GM23248 (cell line): ENCODE measurements around the gene OCIAD1. TPM values are rescaled to one million over a fixed set of nuclear protein-coding genes. Genes with fewer than 3 reads are reported as not detected.
"Not testable (repeated sequence)": the region's sequence is repeated elsewhere in the genome, so short reads cannot be mapped to it uniquely, and the experiment has no call there.

ENCODE experiments used
- DNase-seq: peaks from one replicate; pipeline ENCODE4 v3.0.0-alpha.2; 2015
- H2AFZ ChIP-seq: fragments of 200-600 bp; sonication (generic); 2 replicates; pipeline ENCODE4 v1.6.1; 2016; ENCODE audit warnings: antibody characterized with exemption
- H3F3A ChIP-seq: fragments of 200-600 bp; sonication (generic); 2 replicates; pipeline ENCODE4 v1.6.1; 2016; ENCODE audit warnings: mild to moderate bottlenecking, antibody characterized with exemption, mixed run types; ENCODE audit not compliant: insufficient read depth
- H3K27ac ChIP-seq: fragments of 200-600 bp; sonication (generic); 2 replicates; pipeline ENCODE4 v1.5.1; 2016; ENCODE audit warnings: mild to moderate bottlenecking
- H3K27me3 ChIP-seq: fragments of 200-600 bp; sonication (generic); replicated peaks from 2 replicates; pipeline ENCODE4 v1.6.1; 2016; ENCODE audit warnings: mild to moderate bottlenecking; ENCODE audit not compliant: insufficient read depth
- H3K36me3 ChIP-seq: fragments of 200-600 bp; sonication (generic); 2 replicates; pipeline ENCODE4 v1.6.1; 2016; ENCODE audit warnings: low read depth, mild to moderate bottlenecking
- H3K4me1 ChIP-seq: fragments of 200-600 bp; sonication (generic); 2 replicates; pipeline ENCODE4 v1.6.1; 2016; ENCODE audit warnings: mild to moderate bottlenecking; ENCODE audit not compliant: insufficient read depth
- H3K4me2 ChIP-seq: fragments of 200-600 bp; sonication (generic); one replicate; pipeline ENCODE4 v1.6.1; 2016; ENCODE audit warnings: mild to moderate bottlenecking; ENCODE audit not compliant: unreplicated experiment
- H3K4me3 ChIP-seq: fragments of 200-600 bp; sonication (generic); 2 replicates; pipeline ENCODE4 v1.5.1; 2016; ENCODE audit warnings: mild to moderate bottlenecking
- H3K79me2 ChIP-seq: fragments of 200-600 bp; sonication (generic); 2 replicates; pipeline ENCODE4 v1.6.1; 2016; ENCODE audit warnings: mild to moderate bottlenecking; ENCODE audit not compliant: insufficient read depth
- H3K9ac ChIP-seq: fragments of 200-600 bp; sonication (generic); 2 replicates; pipeline ENCODE4 v1.6.1; 2016; ENCODE audit warnings: mild to moderate bottlenecking
- H3K9me2 ChIP-seq: fragments of 200-600 bp; sonication (generic); 2 replicates; pipeline ENCODE4 v1.6.1; 2016; ENCODE audit warnings: mixed run types, mild to moderate bottlenecking, moderate library complexity; ENCODE audit not compliant: insufficient read depth
- H3K9me3 ChIP-seq: fragments of 200-600 bp; sonication (generic); one replicate; pipeline ENCODE4 v1.6.1; 2017; ENCODE audit warnings: low read depth
- H4K20me1 ChIP-seq: fragments of 200-600 bp; sonication (generic); 2 replicates; pipeline ENCODE4 v1.6.0; 2016; ENCODE audit not compliant: insufficient read depth
- EZH2 ChIP-seq: fragments of 200-600 bp; sonication (generic); IDR thresholded peaks from 2 replicates; pipeline ENCODE4 v1.6.1; 2018; ENCODE audit warnings: antibody characterized with exemption, mild to moderate bottlenecking; ENCODE audit not compliant: insufficient read depth, poor library complexity, severe bottlenecking
- EZH2phosphoT487 ChIP-seq: fragments of 200-600 bp; sonication (generic); IDR thresholded peaks from 2 replicates; pipeline ENCODE4 v1.6.1; 2018; ENCODE audit warnings: antibody characterized with exemption, moderate library complexity, mild to moderate bottlenecking, low read depth; ENCODE audit not compliant: insufficient read depth
- WGBS, 2 experiments: methylation state at CpG; one replicate each; pipeline ENCODE4 v1.1.6; 2015 to 2017; ENCODE audit warnings: low lambda C conversion rate in 2 of 2, low coverage in 1 of 2; ENCODE audit errors: missing lambda C conversion rate in 2 of 2; 5-methylcytosine and 5-hydroxymethylcytosine counted together
- in situ Hi-C: fragments of 300-500 bp; cut with MboI; formaldehyde crosslinking; loops from 2 replicates; pipeline ENCODE4 v1.15.0; 2020
- polyA plus RNA-seq: library from polyadenylated mRNA; unstranded; fragments of >200 nt; fragmentation: Nextera tagmentation; extraction: Ambion mirVana; gene quantifications from 2 replicates; pipeline ENCODE4 v1.2.1, GENCODE V29; 2016
- total RNA-seq: library from RNA; depleted of rRNA; stranded (reverse); fragments of >200 nt; shearing (Covaris generic); gene quantifications from 2 replicates; pipeline ENCODE4 v1.2.3, GENCODE V29; 2014

OCIAD1 gene
- total and polyA plus RNA-seq, 2 experiments from 2014 or later, result 88.9 to 151 TPM

DNA sequence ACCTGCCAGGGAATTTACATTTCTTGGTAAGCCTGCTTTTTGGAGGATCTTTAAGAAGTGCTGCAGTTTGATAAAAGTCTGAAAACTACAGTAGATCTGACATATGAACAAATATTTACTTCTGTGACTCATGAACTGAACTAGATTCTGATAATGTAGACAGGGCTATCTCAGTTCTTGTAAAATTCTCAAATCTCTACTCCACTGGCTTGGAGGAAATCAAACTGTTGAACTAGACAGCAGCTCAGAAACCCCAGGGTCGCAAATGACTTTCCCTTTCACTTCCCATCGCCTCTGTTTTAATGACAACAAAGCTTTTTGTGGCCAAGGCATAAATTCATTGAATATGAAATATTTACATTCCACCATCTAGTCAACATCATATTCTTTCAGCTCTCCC lies 15.4 kb upstream of the OCIAD1 start:
- no peak overlapping the region for H2AFZ ChIP-seq
- H3K9ac ChIP-seq, result no peak overlapping the region
- no peaks in the 10 kb centered on the region for H3K27me3 ChIP-seq
- no peaks in the 10 kb centered on the region for H4K20me1 ChIP-seq
- no peak overlapping the region for H3K4me3 ChIP-seq
- no peaks in the 10 kb centered on the region for H3K9me3 ChIP-seq
- 63 to 67% methylated on average over 2 of the region's 2 CpGs for WGBS, 2 experiments
- H3K36me3 ChIP-seq, result no peaks in the 10 kb centered on the region
- H3K27ac ChIP-seq, result no peak overlapping the region
- TF ChIP-seq EZH2 (no peak), EZH2phosphoT487 (no peak)
- no peaks in the 10 kb centered on the region for H3K79me2 ChIP-seq
- DNase-seq, result no peak
- H3K9me2 ChIP-seq, result no peaks in the 10 kb centered on the region
- no peaks in the 10 kb centered on the region for H3K4me1 ChIP-seq
- no peak overlapping the region for H3K4me2 ChIP-seq
- in situ Hi-C loops, result no loop called here
- no peaks in the 10 kb centered on the region for H3F3A ChIP-seq

DNA sequence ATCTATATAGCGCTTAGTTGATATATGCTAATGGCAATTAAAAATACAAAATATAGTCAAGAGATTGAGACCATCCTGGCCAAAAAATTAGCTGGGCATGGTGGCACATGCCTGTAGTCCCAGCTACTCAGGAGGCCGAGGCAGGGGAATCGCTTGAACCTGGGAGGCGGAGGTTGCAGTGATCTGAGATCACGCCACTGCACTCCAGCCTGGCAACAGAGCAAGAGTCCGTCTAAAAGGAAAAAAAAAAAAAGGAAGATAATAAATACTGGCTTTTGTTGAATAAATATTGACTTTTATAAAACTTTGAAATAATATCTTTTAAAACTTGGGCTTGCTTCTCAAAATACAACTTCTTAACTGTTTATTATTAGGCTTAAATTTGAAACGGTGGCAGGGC lies 14.6 kb upstream of the OCIAD1 start:
- H3K9ac ChIP-seq, H3K27me3 ChIP-seq, H3K79me2 ChIP-seq, H3F3A ChIP-seq, H3K4me3 ChIP-seq, H3K4me2 ChIP-seq, in situ Hi-C loops, H3K27ac ChIP-seq, H3K9me2 ChIP-seq, H3K4me1 ChIP-seq, H3K36me3 ChIP-seq, H3K9me3 ChIP-seq, DNase-seq, H4K20me1 ChIP-seq, H2AFZ ChIP-seq: not testable (repeated sequence)
- WGBS, 2 experiments, result 83 to 87% methylated on average over 7 of the region's 7 CpGs

DNA sequence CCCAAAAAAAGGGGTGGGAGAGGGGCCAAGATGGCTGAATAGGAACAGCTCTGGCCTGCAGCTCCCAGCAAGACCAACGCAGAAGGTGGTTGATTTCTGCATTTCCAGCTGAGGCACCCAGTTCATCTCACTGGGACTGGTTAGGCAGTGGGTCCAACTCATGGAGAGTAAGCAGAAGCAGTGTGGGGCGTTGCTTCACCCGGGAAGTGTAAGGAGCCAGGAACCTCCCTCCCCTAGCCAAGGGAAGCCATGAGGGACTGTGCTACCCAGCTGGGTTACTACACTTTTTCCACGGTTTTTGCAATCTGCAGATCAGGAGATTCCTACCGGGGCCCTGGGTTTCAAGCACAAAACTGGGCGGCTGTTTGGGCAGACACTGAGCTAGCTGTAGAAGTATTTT lies 13.9 kb upstream of the OCIAD1 start:
- no peaks in the 10 kb centered on the region for H3K9me2 ChIP-seq
- H4K20me1 ChIP-seq, result no peaks in the 10 kb centered on the region
- no peaks in the 10 kb centered on the region for H3K27me3 ChIP-seq
- H3K4me2 ChIP-seq, result no peak overlapping the region
- DNase-seq, result no peak
- no peaks in the 10 kb centered on the region for H3F3A ChIP-seq
- in situ Hi-C loops, result no loop called here
- H3K4me1 ChIP-seq, result no peaks in the 10 kb centered on the region
- H3K27ac ChIP-seq, result no peak overlapping the region
- no peaks in the 10 kb centered on the region for H3K79me2 ChIP-seq
- H2AFZ ChIP-seq, result no peak overlapping the region
- WGBS, 2 experiments, result 57 to 66% methylated on average over 6 of the region's 6 CpGs
- no peaks in the 10 kb centered on the region for H3K36me3 ChIP-seq
- no peaks in the 10 kb centered on the region for H3K9me3 ChIP-seq
- no peak overlapping the region for H3K9ac ChIP-seq
- H3K4me3 ChIP-seq, result no peak overlapping the region
- TF ChIP-seq EZH2phosphoT487 (no peak), EZH2 (no peak)

DNA sequence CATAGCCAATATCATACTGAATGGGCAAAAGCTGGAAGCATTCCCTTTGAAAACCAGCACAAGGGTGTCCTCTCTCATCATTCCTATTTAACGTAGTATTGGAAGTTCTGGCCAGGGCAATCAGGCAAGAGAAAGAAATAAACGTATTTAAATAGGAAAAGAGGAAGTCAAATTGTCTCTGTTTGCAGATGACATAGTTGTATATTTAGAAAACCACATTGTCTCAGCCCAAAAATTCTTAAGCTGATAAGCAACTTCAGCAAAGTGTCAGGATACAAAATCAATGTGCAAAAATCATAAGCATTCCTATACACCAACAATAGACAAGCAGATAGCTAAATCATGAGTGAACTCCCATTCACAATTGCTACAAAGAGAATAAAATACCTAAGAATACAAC lies 9.5 kb upstream of the OCIAD1 start:
- H3F3A ChIP-seq, H3K4me1 ChIP-seq, H3K36me3 ChIP-seq, H4K20me1 ChIP-seq, H2AFZ ChIP-seq, H3K4me3 ChIP-seq, H3K79me2 ChIP-seq, H3K27me3 ChIP-seq, H3K9ac ChIP-seq, H3K9me3 ChIP-seq, H3K9me2 ChIP-seq, H3K27ac ChIP-seq, DNase-seq, H3K4me2 ChIP-seq, in situ Hi-C loops: not testable (repeated sequence)
- WGBS, 2 experiments, result 36 to 37% methylated on average over 2 of the region's 2 CpGs

DNA sequence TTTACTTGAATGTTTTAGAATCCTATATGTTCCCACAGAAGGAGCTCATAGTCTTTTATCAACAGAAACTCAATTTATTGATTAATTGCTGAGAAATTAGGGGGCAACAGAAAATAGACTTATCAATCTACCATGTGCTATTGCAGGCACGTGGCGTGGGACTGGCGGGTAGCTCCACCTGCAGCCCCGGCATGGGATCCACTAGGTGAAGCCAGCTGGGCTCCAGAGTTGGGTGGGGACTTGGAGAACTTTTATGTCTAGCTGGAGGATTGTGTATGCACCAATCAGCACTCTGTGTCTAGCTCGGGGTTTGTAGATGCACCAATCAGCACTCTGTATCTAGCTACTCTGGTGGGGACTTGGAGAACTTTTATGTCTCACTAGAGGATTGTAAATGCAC lies 3.3 kb upstream of the OCIAD1 start:
- Histone ChIP-seq H3K79me2 (peaks cover 18% of the 10 kb centered on the region), H3K27ac (no peak overlapping the region), H3K4me2 (no peak overlapping the region), H2AFZ (no peak overlapping the region), H3K9me2 (no peaks in the 10 kb centered on the region), H3K4me1 (peaks cover 8% of the 10 kb centered on the region), H4K20me1 (no peaks in the 10 kb centered on the region), H3K9ac (no peak overlapping the region), H3K9me3 (no peaks in the 10 kb centered on the region), H3K36me3 (no peaks in the 10 kb centered on the region), H3K4me3 (no peak overlapping the region), H3K27me3 (no peaks in the 10 kb centered on the region), H3F3A (no peaks in the 10 kb centered on the region)
- WGBS, 2 experiments, result 76 to 84% methylated on average over 5 of the region's 5 CpGs
- DNase-seq, result no peak
- TF ChIP-seq EZH2phosphoT487, result no peak
- TF ChIP-seq EZH2, result no peak
- in situ Hi-C loops, result loop anchor here (25.0 kb wide), 1 partner anchor 110 kb away; no protein-coding TSS in a partner anchor
